IMR-90 (cell line): ENCODE data around the gene DNMT3L. TPM values are rescaled to one million over a fixed set of nuclear protein-coding genes. Genes with fewer than 3 reads are reported as not detected.

Experiments
- ATAC-seq: fragments of 200-7000 bp; cut with Tn5 transposase; 2 replicates; pipeline ENCODE4 v1.9.1; 2020; ENCODE audit warnings: low read depth, mild to moderate bottlenecking, moderate library complexity
- BruUV-seq: library from RNA; stranded (reverse); fragments of 400-500 nt; replicated peaks from 2 replicates; lab custom pipeline; 2021; lab: Mats Ljungman, UMichigan
- CTCF ChIA-PET: fragments of 300-600 bp; formaldehyde crosslinking; extraction: SDS; loops from one replicate; lab custom pipeline; 2021; ENCODE audit warnings: antibody characterized with exemption; lab: Yijun Ruan, JAX
- POLR2A ChIA-PET: fragments of 300-600 bp; sonication (Branson Sonifier 250); formaldehyde crosslinking; loops from one replicate; lab custom pipeline; 2022; ENCODE audit warnings: antibody characterized with exemption; ENCODE audit not compliant: unreplicated experiment; lab: Charles Lee
- DNase-seq: peaks from one replicate; pipeline ENCODE4 v3.0.0; 2013
- H2AFZ ChIP-seq: replicated peaks from 2 replicates; pipeline ENCODE3; 2013; ENCODE audit warnings: low read length, mild to moderate bottlenecking; ENCODE audit not compliant: poor library complexity
- H2AK5ac ChIP-seq: 2 replicates; pipeline ENCODE4 v1.6.1; 2013; ENCODE audit warnings: low read depth, low read length, inconsistent platforms
- H2AK9ac ChIP-seq: replicated peaks from 2 replicates; pipeline ENCODE3; 2013; ENCODE audit warnings: mild to moderate bottlenecking, low read depth, low read length, moderate library complexity; ENCODE audit not compliant: poor library complexity
- H2BK120ac ChIP-seq: 2 replicates; pipeline ENCODE4 v1.6.1; 2013; ENCODE audit warnings: low read depth, low read length, inconsistent platforms
- H2BK15ac ChIP-seq: 3 replicates; pipeline ENCODE4 v1.6.1; 2013; ENCODE audit warnings: low read depth, low read length, inconsistent platforms
- H2BK20ac ChIP-seq: 2 replicates; pipeline ENCODE4 v1.6.1; 2013; ENCODE audit warnings: low read depth, mild to moderate bottlenecking, inconsistent platforms, low read length, moderate library complexity
- H2BK5ac ChIP-seq: 2 replicates; pipeline ENCODE4 v1.6.1; 2013; ENCODE audit warnings: mild to moderate bottlenecking, low read depth, low read length, inconsistent platforms; ENCODE audit not compliant: poor library complexity, severe bottlenecking
- H3K14ac ChIP-seq: replicated peaks from 2 replicates; pipeline ENCODE4 v1.6.1; 2013; ENCODE audit warnings: low read depth, low read length, inconsistent platforms
- H3K18ac ChIP-seq: 2 replicates; pipeline ENCODE4 v1.6.1; 2013; ENCODE audit warnings: low read depth, low read length, control low read depth
- H3K23ac ChIP-seq: 2 replicates; pipeline ENCODE4 v1.6.1; 2013; ENCODE audit warnings: low read depth, low read length, inconsistent platforms
- H3K27ac ChIP-seq: 2 replicates; pipeline ENCODE4 v1.5.1; 2013; ENCODE audit warnings: mild to moderate bottlenecking, control low read depth, low read length; ENCODE audit not compliant: insufficient read depth
- H3K27me3 ChIP-seq: 2 replicates; pipeline ENCODE4 v1.6.1; 2013; ENCODE audit warnings: low read length; ENCODE audit not compliant: control insufficient read depth, insufficient read depth
- H3K36me3 ChIP-seq: 2 replicates; pipeline ENCODE4 v1.6.1; 2013; ENCODE audit warnings: low read length, mixed read lengths; ENCODE audit not compliant: control insufficient read depth, insufficient read depth
- H3K4ac ChIP-seq: 2 replicates; pipeline ENCODE4 v1.6.1; 2013; ENCODE audit warnings: low read depth, low read length, inconsistent platforms
- H3K4me1 ChIP-seq: 2 replicates; pipeline ENCODE4 v1.6.1; 2013; ENCODE audit warnings: low read length, mixed read lengths; ENCODE audit not compliant: control insufficient read depth, insufficient read depth
- H3K4me2 ChIP-seq: 2 replicates; pipeline ENCODE4 v1.6.1; 2013; ENCODE audit warnings: low read depth, mild to moderate bottlenecking, control low read depth, low read length, moderate library complexity
- H3K4me3 ChIP-seq: 2 replicates; pipeline ENCODE4 v1.5.1; 2013; ENCODE audit warnings: low read depth, mild to moderate bottlenecking, control low read depth, low read length, moderate library complexity; ENCODE audit not compliant: insufficient read depth
- H3K56ac ChIP-seq: 2 replicates; pipeline ENCODE4 v1.6.1; 2013; ENCODE audit warnings: low read length, inconsistent platforms; ENCODE audit not compliant: insufficient read depth; ENCODE audit errors: extremely low read depth
- H3K79me1 ChIP-seq, 2 experiments: 2 replicates each; pipeline ENCODE4 v1.6.1; 2013; ENCODE audit warnings: low read length in 2 of 2, inconsistent platforms in 1 of 2, low read depth in 1 of 2
- H3K9ac ChIP-seq: 2 replicates; pipeline ENCODE4 v1.6.1; 2013; ENCODE audit warnings: low read depth, low read length, control low read depth
- H3K9me1 ChIP-seq: 2 replicates; pipeline ENCODE4 v1.6.1; 2013; ENCODE audit warnings: low read length, inconsistent platforms; ENCODE audit not compliant: insufficient read depth
- H3K9me3 ChIP-seq: 2 replicates; pipeline ENCODE4 v1.6.1; 2013; ENCODE audit warnings: low read length; ENCODE audit not compliant: control insufficient read depth, insufficient read depth
- H4K20me1 ChIP-seq: 2 replicates; pipeline ENCODE4 v1.6.1; 2013; ENCODE audit warnings: low read length, inconsistent platforms; ENCODE audit not compliant: insufficient read depth
- H4K5ac ChIP-seq: 2 replicates; pipeline ENCODE4 v1.6.1; 2013; ENCODE audit warnings: mild to moderate bottlenecking, low read depth, low read length, control low read depth
- H4K8ac ChIP-seq, 2 experiments: 2 replicates each; pipeline ENCODE4 v1.6.1; 2013; ENCODE audit warnings: low read depth in 2 of 2, low read length in 2 of 2, control low read depth in 1 of 2, inconsistent platforms in 1 of 2
- H4K91ac ChIP-seq: 2 replicates; pipeline ENCODE4 v1.6.1; 2013; ENCODE audit warnings: low read depth, low read length, inconsistent platforms; ENCODE audit not compliant: insufficient read depth
- CEBPB ChIP-seq: IDR thresholded peaks from 2 replicates; pipeline ENCODE4 v1.6.1; 2012; ENCODE audit warnings: low read depth, low read length, improper control_type of control experiment
- RAD21 ChIP-seq: IDR thresholded peaks from 2 replicates; pipeline ENCODE4 v1.6.1; 2012; ENCODE audit warnings: low read length, improper control_type of control experiment
- whole genome bisulfite sequencing, 2 experiments: methylation state at CpG; one replicate each; pipeline versions ENCODE4 v1.1.5 to v1.1.7; 2013; ENCODE audit warnings: missing lambda C conversion rate in 2 of 2; ENCODE audit not compliant: insufficient read length in 1 of 2; ENCODE audit errors: extremely low coverage in 2 of 2; 5-methylcytosine and 5-hydroxymethylcytosine counted together
- dilution Hi-C: fragments of 300-500 bp; cut with HindIII; formaldehyde crosslinking; loops from one replicate; pipeline ENCODE4 v1.14.3; 2018; ENCODE audit warnings: low sequenced_read_pairs; ENCODE audit not compliant: unreplicated experiment
- in situ Hi-C: fragments of 300-500 bp; cut with MboI; formaldehyde crosslinking; loops from 3 replicates; pipeline ENCODE4 v1.14.3; 2019; ENCODE audit warnings: low sequenced_read_pairs, inconsistent platforms, mixed read lengths
- intact Hi-C: fragments of 100-400 bp; cut with micrococcal nuclease; formaldehyde crosslinking; loops from 2 replicates; pipeline ENCODE4 v1.10.0; 2022
- polyA plus RNA-seq, 3 experiments: library from polyadenylated mRNA; depleted of rRNA; stranded (reverse); fragments of >200 nt; gene quantifications; 2 replicates each; pipeline ENCODE4 v1.2.3, GENCODE V29; 2012; ENCODE audit warnings: low replicate concordance in 1 of 3
- total RNA-seq: library from RNA; depleted of rRNA; stranded (reverse); fragments of >200 nt; gene quantifications from 2 replicates; pipeline ENCODE4 v1.2.3, GENCODE V29; 2012

DNMT3L gene
- total and polyA plus RNA-seq, 2 of the 4 experiments (the other 2 are of a cell fraction), result not detected

GRCh38 chr21:44259082-44259705 is 2.5 kb downstream of the DNMT3L start:
- no peaks in the 10 kb centered on the region for H3K36me3 ChIP-seq
- H3K79me1 ChIP-seq, result no peaks in the 10 kb centered on the region
- no peak overlapping the region for H2AK9ac ChIP-seq
- H3K27me3 ChIP-seq, result peaks cover 22% of the 10 kb centered on the region
- H2AFZ ChIP-seq, result no peak overlapping the region
- no peak overlapping the region for H3K27ac ChIP-seq
- no peak overlapping the region for H3K9ac ChIP-seq
- no peak overlapping the region for H3K4me2 ChIP-seq
- no peak overlapping the region for H4K8ac ChIP-seq
- dilution Hi-C loops (no loop called here), intact Hi-C loops (no loop called here), in situ Hi-C loops (no loop called here)
- WGBS, 2 experiments, result 76% methylated on average over 5 of the region's 22 CpGs; no CpG with 5 or more reads in 1 of the 2 experiments
- TF ChIP-seq CEBPB (0 out of 2 replicates have a peak, but pooled peaks have one; percentile 25), RAD21 (no peak)
- ATAC-seq (no peak), DNase-seq (peak; percentile 37)
- no peak overlapping the region for H3K23ac ChIP-seq
- H4K5ac ChIP-seq, result no peak overlapping the region
- H2BK120ac ChIP-seq, result no peak overlapping the region
- H2BK15ac ChIP-seq, result no peak overlapping the region
- no peak overlapping the region for H3K14ac ChIP-seq
- H3K4me1 ChIP-seq, result no peaks in the 10 kb centered on the region
- no peak overlapping the region for H2BK5ac ChIP-seq
- POLR2A ChIA-PET, result no interaction called here
- no peak overlapping the region for H2BK20ac ChIP-seq
- H4K20me1 ChIP-seq, result no peaks in the 10 kb centered on the region
- BruUV-seq, result no TSS peak
- H3K4ac ChIP-seq, result no peak overlapping the region
- no peak overlapping the region for H3K56ac ChIP-seq
- H2AK5ac ChIP-seq, result no peak overlapping the region
- H3K9me3 ChIP-seq, result peaks cover 8% of the 10 kb centered on the region
- H3K4me3 ChIP-seq, result no peak overlapping the region
- no peaks in the 10 kb centered on the region for H3K9me1 ChIP-seq
- CTCF ChIA-PET, result no interaction called here
- no peak overlapping the region for H3K18ac ChIP-seq
- no peak overlapping the region for H4K91ac ChIP-seq
